ENCODE results near the gene MTR. TPM values are rescaled to one million over a fixed set of nuclear protein-coding genes. Genes with fewer than 3 reads are reported as not detected.

MTR gene
- total RNA-seq, 4 donors from 2014 or later = 29.7 to 43.4 (median 34.6) TPM

DNA sequence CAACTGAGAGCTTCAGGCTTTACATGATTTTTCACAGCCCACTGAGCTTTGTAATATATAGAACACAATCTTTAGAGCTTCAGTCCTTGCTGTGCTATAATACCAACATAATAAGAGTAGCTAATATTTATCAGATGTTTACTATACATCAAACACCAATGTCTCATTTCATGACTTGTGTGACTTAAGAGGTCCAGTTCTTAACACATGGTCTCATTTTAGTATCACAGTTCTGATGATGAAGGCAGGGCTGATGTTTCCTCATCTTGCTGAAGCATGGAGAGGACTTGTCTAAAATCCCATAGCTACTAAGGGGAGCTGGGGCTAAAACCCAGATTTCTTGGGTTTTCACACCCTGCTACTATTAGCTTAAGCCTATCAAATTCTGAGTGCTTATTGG lies 5.5 kb downstream of the MTR start:
- H3K4me1 ChIP-seq = peaks cover 32 to 59% (median 48%) of the 10 kb centered on the region in 4 donors
- H3K27ac ChIP-seq (replicated peaks in 1 of 4) = no peak overlapping the region
- no peaks in the 10 kb centered on the region for H3K9me3 ChIP-seq
- DNase-seq (ENCODE audit: extremely low spot score) = no peak
- intact Hi-C loops (cut with DNase I) = no loop called here
- no peak for TF ChIP-seq EP300 (IDR thresholded peaks at IDR 0.05)
- no peak for TF ChIP-seq POLR2A (IDR thresholded peaks at IDR 0.05; ENCODE audit: low read depth)
- no peak for TF ChIP-seq POLR2AphosphoS5 (IDR thresholded peaks at IDR 0.05)
- TF ChIP-seq, protein P1, sequence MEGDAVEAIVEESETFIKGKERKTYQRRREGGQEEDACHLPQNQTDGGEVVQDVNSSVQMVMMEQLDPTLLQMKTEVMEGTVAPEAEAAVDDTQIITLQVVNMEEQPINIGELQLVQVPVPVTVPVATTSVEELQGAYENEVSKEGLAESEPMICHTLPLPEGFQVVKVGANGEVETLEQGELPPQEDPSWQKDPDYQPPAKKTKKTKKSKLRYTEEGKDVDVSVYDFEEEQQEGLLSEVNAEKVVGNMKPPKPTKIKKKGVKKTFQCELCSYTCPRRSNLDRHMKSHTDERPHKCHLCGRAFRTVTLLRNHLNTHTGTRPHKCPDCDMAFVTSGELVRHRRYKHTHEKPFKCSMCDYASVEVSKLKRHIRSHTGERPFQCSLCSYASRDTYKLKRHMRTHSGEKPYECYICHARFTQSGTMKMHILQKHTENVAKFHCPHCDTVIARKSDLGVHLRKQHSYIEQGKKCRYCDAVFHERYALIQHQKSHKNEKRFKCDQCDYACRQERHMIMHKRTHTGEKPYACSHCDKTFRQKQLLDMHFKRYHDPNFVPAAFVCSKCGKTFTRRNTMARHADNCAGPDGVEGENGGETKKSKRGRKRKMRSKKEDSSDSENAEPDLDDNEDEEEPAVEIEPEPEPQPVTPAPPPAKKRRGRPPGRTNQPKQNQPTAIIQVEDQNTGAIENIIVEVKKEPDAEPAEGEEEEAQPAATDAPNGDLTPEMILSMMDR (IDR thresholded peaks at IDR 0.05) = no peak
- H3K36me3 ChIP-seq = peaks cover 0 to 20% (median 10%) of the 10 kb centered on the region in 4 donors
- no peaks in the 10 kb centered on the region for H3K27me3 ChIP-seq
- no peak overlapping the region for H3K4me3 ChIP-seq

DNA sequence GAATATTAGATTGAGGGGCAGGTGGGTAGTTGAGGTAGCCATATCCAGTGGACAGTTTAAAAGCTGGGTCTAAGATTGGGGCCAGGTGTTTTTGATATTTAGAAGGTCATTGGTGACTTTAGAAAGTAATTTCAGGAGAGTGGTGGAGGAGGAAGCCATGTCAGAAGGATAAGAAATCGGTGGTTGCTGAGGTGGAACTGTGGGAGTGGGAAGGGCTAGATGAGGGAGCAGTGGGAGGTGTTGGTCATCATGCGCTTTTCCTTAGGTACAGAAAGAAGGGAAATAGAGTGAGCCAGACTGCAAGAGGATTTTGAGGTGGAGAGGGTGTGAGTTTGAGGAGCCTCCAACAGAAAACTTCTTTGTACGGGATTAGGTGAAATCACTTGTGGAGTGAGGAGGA lies 7.2 kb downstream of the MTR start:
- DNase-seq (ENCODE audit: extremely low spot score) = no peak
- Histone ChIP-seq H3K4me3 (no peak overlapping the region), H3K27me3 (no peaks in the 10 kb centered on the region), H3K36me3 (peaks cover 0 to 26% (median 14%) of the 10 kb centered on the region in 4 donors), H3K4me1 (peaks cover 26 to 49% (median 38%) of the 10 kb centered on the region in 4 donors), H3K9me3 (no peaks in the 10 kb centered on the region), H3K27ac (replicated peaks in 1 of 4) (no peak overlapping the region)
- WGBS = 97% methylated on average over 3 of the region's 3 CpGs
- TF ChIP-seq POLR2AphosphoS5 (IDR thresholded peaks at IDR 0.05) (no peak), EP300 (IDR thresholded peaks at IDR 0.05) (no peak), POLR2A (IDR thresholded peaks at IDR 0.05; ENCODE audit: low read depth) (no peak)
- TF ChIP-seq, protein P1 (IDR thresholded peaks at IDR 0.05) = no peak
- intact Hi-C loops (cut with DNase I) = no loop called here

DNA sequence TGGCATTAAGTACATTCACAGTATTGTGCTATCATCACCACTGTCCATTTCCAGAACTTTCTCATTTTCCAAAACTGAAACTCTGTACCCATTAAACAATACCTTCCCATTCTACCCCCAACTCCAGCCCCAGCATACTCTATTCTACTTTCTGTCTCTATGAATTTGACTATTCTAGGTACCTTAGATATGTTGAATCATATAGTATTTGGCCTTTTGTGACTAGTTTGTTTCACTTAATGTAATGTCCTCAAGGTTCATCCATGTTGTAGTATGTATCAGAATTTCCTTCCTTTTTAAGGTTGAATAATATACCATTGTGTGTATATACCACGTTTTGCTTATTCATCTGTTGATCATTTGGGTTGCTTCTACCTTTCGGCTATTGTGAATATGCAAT lies 11.5 kb downstream of the MTR start:
- peaks cover 3 to 64% (median 40%) of the 10 kb centered on the region in 4 donors for H3K36me3 ChIP-seq
- 88% methylated on average over 2 of the region's 2 CpGs for WGBS
- intact Hi-C loops (cut with DNase I) = no loop called here
- no peaks in the 10 kb centered on the region for H3K27me3 ChIP-seq
- H3K27ac ChIP-seq (replicated peaks in 1 of 4) = no peak overlapping the region
- no peaks in the 10 kb centered on the region for H3K9me3 ChIP-seq
- TF ChIP-seq EP300 (IDR thresholded peaks at IDR 0.05) = no peak
- TF ChIP-seq POLR2AphosphoS5 (IDR thresholded peaks at IDR 0.05) = no peak
- TF ChIP-seq, protein P1 (IDR thresholded peaks at IDR 0.05) = no peak
- no peak for TF ChIP-seq POLR2A (IDR thresholded peaks at IDR 0.05; ENCODE audit: low read depth)
- no peak overlapping the region for H3K4me3 ChIP-seq
- no peak for DNase-seq (ENCODE audit: extremely low spot score)
- peaks cover 17 to 40% (median 20%) of the 10 kb centered on the region in 4 donors for H3K4me1 ChIP-seq

DNA sequence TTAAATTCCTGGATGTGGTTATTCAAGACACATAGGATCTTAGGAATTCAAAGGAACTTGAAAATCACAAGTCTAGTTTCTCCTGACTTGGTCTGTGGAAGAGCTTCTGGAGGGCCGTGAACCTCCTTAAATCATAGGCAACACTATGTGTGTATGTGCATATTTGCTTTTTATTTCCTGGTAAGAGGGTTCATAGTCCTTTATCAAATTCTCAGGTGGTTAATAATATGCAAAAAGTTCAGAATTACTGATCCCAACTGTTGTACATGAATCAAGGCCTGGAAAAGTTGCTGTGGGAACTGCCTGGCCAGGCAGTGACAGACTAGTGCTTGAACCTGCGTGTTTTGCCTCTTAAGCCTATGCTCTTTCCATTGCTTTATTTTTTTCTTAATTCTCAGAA lies 12.9 kb downstream of the MTR start:
- Histone ChIP-seq H3K9me3 (no peaks in the 10 kb centered on the region), H3K27ac (replicated peaks in 1 of 4) (no peak overlapping the region), H3K36me3 (peaks cover 15 to 78% (median 54%) of the 10 kb centered on the region in 4 donors), H3K4me3 (no peak overlapping the region), H3K27me3 (no peaks in the 10 kb centered on the region), H3K4me1 (peaks cover 5 to 27% (median 19%) of the 10 kb centered on the region in 4 donors)
- intact Hi-C loops (cut with DNase I) = no loop called here
- WGBS = 95% methylated on average over 2 of the region's 2 CpGs
- TF ChIP-seq, protein P1 (IDR thresholded peaks at IDR 0.05) = no peak
- TF ChIP-seq POLR2A (IDR thresholded peaks at IDR 0.05; ENCODE audit: low read depth) = no peak
- TF ChIP-seq POLR2AphosphoS5 (IDR thresholded peaks at IDR 0.05) = no peak
- TF ChIP-seq EP300 (IDR thresholded peaks at IDR 0.05) = no peak
- DNase-seq (ENCODE audit: extremely low spot score) = no peak

DNA sequence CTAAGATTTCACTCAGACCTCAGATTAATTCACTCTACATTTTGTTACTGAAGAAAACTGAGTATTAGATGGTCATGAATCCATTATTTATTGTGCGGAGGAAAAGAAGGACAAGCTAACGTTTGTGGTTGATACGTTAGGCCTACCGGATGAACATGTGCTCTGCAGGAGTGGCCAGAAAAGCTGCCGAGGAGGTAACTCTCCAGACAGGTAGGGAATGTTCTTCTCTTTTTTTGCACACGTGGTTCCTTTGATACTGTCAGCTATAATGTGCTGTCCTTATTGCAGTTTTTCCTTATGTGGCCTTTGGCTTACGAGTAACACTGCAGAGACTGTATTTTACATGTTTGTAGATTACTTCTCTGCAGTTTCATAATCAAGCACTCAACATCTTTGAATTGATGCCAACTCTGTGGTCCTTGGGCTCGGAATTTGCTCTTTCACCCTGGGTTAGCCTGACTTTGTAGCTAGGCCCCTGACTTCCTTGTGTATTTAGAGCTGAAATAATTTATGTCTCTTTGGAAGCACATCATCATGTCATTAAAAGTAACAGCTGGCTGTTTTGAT lies 13.6 kb downstream of the MTR start:
- H3K4me3 ChIP-seq = no peak overlapping the region
- H3K27ac ChIP-seq (replicated peaks in 1 of 4) = no peak overlapping the region
- peaks cover 19 to 83% (median 59%) of the 10 kb centered on the region in 4 donors for H3K36me3 ChIP-seq
- H3K27me3 ChIP-seq = no peaks in the 10 kb centered on the region
- no peak for TF ChIP-seq POLR2AphosphoS5 (IDR thresholded peaks at IDR 0.05)
- TF ChIP-seq EP300 (IDR thresholded peaks at IDR 0.05) = no peak
- intact Hi-C loops (cut with DNase I) = no loop called here
- H3K4me1 ChIP-seq = peaks cover 3 to 20% (median 15%) of the 10 kb centered on the region in 4 donors
- no peaks in the 10 kb centered on the region for H3K9me3 ChIP-seq
- 85% methylated on average over 8 of the region's 8 CpGs for WGBS
- no peak for DNase-seq (ENCODE audit: extremely low spot score)
